NCI-H1436 treated with DMSO at 0.1 percent for 48 hours (cell line): ENCODE data around the gene CCDC78.

Source experiments
- DNase-seq: peaks from one replicate; lab custom pipeline; 2025; lab: John Stamatoyannopoulos, UW

CCDC78 gene

GRCh38 chr16:736936-737481 is 10.8 kb upstream of the CCDC78 start:
- DNase-seq: no peak

- DNase-seq: no peak
Observed at GRCh38 chr16:735982-736453, 9.8 kb upstream of the CCDC78 start.

- no peak for DNase-seq
Observed at GRCh38 chr16:734981-735881, 9.0 kb upstream of the CCDC78 start.

- no peak for DNase-seq
Observed at GRCh38 chr16:734208-734980, 8.2 kb upstream of the CCDC78 start.

GRCh38 chr16:733382-734207 is 7.4 kb upstream of the CCDC78 start:
- no peak for DNase-seq

GRCh38 chr16:732936-733335 is 6.7 kb upstream of the CCDC78 start:
- no peak for DNase-seq

GRCh38 chr16:732332-732731 is 6.1 kb upstream of the CCDC78 start:
- no peak for DNase-seq

GRCh38 chr16:730666-731509 is 4.6 kb upstream of the CCDC78 start:
- no peak for DNase-seq

GRCh38 chr16:729768-730665 is 3.8 kb upstream of the CCDC78 start:
- no peak for DNase-seq

GRCh38 chr16:728890-729744 is 2.9 kb upstream of the CCDC78 start:
- DNase-seq: no peak

GRCh38 chr16:728131-728889 is 2.1 kb upstream of the CCDC78 start:
- no peak for DNase-seq

GRCh38 chr16:727291-727977 is 1.2 kb upstream of the CCDC78 start:
- no peak for DNase-seq

GRCh38 chr16:726188-726437 is 130 bp downstream of the CCDC78 start:
- DNase-seq: no peak

- DNase-seq: no peak
Observed at GRCh38 chr16:725463-726187, 618 bp downstream of the CCDC78 start.

GRCh38 chr16:725041-725376 is 1.2 kb downstream of the CCDC78 start:
- DNase-seq: no peak

- DNase-seq: no peak
Observed at GRCh38 chr16:724188-725040, 1.8 kb downstream of the CCDC78 start.
